ENCODE data around the gene MAPK12. TPM values are rescaled to one million over a fixed set of nuclear protein-coding genes. Genes with fewer than 3 reads are reported as not detected.

MAPK12 gene
- total RNA-seq, 1 experiment from 2014 or later = 74.6 TPM

GRCh38 chr22:50302564-50302963 lies 41.1 kb upstream of the MAPK12 start:
- ChIA-PET CTCF (interaction anchor here (0.6 kb wide), 1 partner anchor 39 kb away, joined by 8 read pairs; no protein-coding TSS in a partner anchor), POLR2A (no interaction called here)
- ATAC-seq (no peak), DNase-seq (ENCODE audit: low read depth, low spot score) (no peak)
- H3K9me3 ChIP-seq (ENCODE audit: control insufficient read depth, insufficient read depth, low read depth, low read length) = no peaks in the 10 kb centered on the region
- in situ Hi-C loops (cut with HindIII; ENCODE audit: low pct_unique_long_range_greater_than_20kb, low sequenced_read_pairs) (no loop called here), intact Hi-C loops (cut with micrococcal nuclease; ENCODE audit: unreplicated experiment) (no loop called here)
- no TSS peak for BruUV-seq (replicated peaks)
- peaks cover 63% of the 10 kb centered on the region for H3K4me1 ChIP-seq (ENCODE audit: control insufficient read depth, insufficient read depth, low read length)
- H3K36me3 ChIP-seq (ENCODE audit: control insufficient read depth, insufficient read depth, low read length) = no peaks in the 10 kb centered on the region; the same call in 1 of the 2 replicates
- H3K27ac ChIP-seq (ENCODE audit: low read length) = peak overlapping the region; percentile 83
- no peak overlapping the region for H3K4me3 ChIP-seq (ENCODE audit: low read depth in 2 of 2, low read length in 2 of 2)
- H3K27me3 ChIP-seq (ENCODE audit: control insufficient read depth, insufficient read depth, low read length) = no peaks in the 10 kb centered on the region
- TF ChIP-seq CTCF (IDR thresholded peaks at IDR 0.05) = no peak
- TF ChIP-seq REST (IDR thresholded peaks at IDR 0.05; ENCODE audit: insufficient read depth in 1 of 2, low read depth in 2 of 2, low read length in 1 of 2) = no peak
- TF ChIP-seq POLR2AphosphoS5 (IDR thresholded peaks at IDR 0.05; ENCODE audit: low read depth, low read length) = no peak
- no peak for TF ChIP-seq SIN3A (IDR thresholded peaks at IDR 0.05; ENCODE audit: borderline replicate concordance, insufficient read depth, low read depth, low read length)

GRCh38 chr22:50302041-50302541 lies 40.6 kb upstream of the MAPK12 start:
- intact Hi-C loops (cut with micrococcal nuclease; ENCODE audit: unreplicated experiment) (no loop called here), in situ Hi-C loops (cut with HindIII; ENCODE audit: low pct_unique_long_range_greater_than_20kb, low sequenced_read_pairs) (no loop called here)
- DNase-seq (ENCODE audit: low read depth, low spot score) = no peak
- Histone ChIP-seq H3K4me3 (ENCODE audit: low read depth in 2 of 2, low read length in 2 of 2) (no peak overlapping the region), H3K27me3 (ENCODE audit: control insufficient read depth, insufficient read depth, low read length) (no peaks in the 10 kb centered on the region), H3K27ac (ENCODE audit: low read length) (peak overlapping the region; percentile 83), H3K9me3 (ENCODE audit: control insufficient read depth, insufficient read depth, low read depth, low read length) (no peaks in the 10 kb centered on the region), H3K4me1 (ENCODE audit: control insufficient read depth, insufficient read depth, low read length) (peaks cover 68% of the 10 kb centered on the region), H3K36me3 (ENCODE audit: control insufficient read depth, insufficient read depth, low read length) (no peaks in the 10 kb centered on the region; the same call in 1 of the 2 replicates)
- ChIA-PET CTCF (interaction anchor here (0.6 kb wide), 1 partner anchor 39 kb away, joined by 8 read pairs; no protein-coding TSS in a partner anchor), POLR2A (interaction anchor here (0.5 kb wide), 1 partner anchor 124 kb away, joined by 3 read pairs; no protein-coding TSS in a partner anchor)
- no peak for TF ChIP-seq POLR2AphosphoS5 (IDR thresholded peaks at IDR 0.05; ENCODE audit: low read depth, low read length)
- TF ChIP-seq CTCF (IDR thresholded peaks at IDR 0.05) = no peak
- TF ChIP-seq TCF7L2 (IDR thresholded peaks at IDR 0.05; ENCODE audit: low read depth, low read length) = no peak
- no peak for TF ChIP-seq REST (IDR thresholded peaks at IDR 0.05; ENCODE audit: insufficient read depth in 1 of 2, low read depth in 2 of 2, low read length in 1 of 2)
- TF ChIP-seq SIN3A (IDR thresholded peaks at IDR 0.05; ENCODE audit: borderline replicate concordance, insufficient read depth, low read depth, low read length) = no peak
- no peak for ATAC-seq
- BruUV-seq (replicated peaks) = no TSS peak
